Measurements from ENCODE around the gene ENO2.

GRCh38 chr12:6916426-6917200, 2.2 kb downstream of the ENO2 start:
- TF ChIP-seq CTCF (IDR thresholded peaks at IDR 0.05 in 4 of 5, conservative IDR thresholded peaks at IDR 0.05 in 1 of 5) (no peak), POLR2A (IDR thresholded peaks at IDR 0.05) (no peak)

All from gastrocnemius medialis (tissue), 4 donors.